HG03520 (cell line): Measurements from ENCODE around the gene SKIL.

Experiments
- ATAC-seq: cut with Tn5 transposase; IDR thresholded peaks from one replicate; pipeline ENCODE4 v1.9.1; 2021; ENCODE audit warnings: mild to moderate bottlenecking, moderate library complexity; ENCODE audit not compliant: unreplicated experiment

The SKIL gene

DNA sequence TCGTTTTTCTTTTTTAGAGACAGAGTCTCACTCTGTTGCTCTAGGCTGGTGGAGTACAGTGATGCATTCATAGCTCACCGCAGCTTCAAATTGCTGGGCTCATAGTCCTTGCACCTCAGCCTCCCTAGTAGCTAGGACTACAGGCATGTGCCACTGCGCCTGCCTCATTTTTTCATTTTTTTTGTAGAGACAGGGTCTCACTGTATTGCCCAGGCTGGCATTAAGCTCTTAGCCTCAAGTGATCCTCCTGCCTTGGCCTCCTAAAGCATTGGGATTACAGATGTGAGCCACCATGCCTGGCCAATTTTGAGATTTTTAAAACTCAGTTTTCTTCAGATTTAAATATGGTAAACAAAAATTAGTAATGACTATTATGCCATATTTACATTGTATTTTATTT, 29.0 kb downstream of the SKIL start:
- no peak for ATAC-seq

DNA sequence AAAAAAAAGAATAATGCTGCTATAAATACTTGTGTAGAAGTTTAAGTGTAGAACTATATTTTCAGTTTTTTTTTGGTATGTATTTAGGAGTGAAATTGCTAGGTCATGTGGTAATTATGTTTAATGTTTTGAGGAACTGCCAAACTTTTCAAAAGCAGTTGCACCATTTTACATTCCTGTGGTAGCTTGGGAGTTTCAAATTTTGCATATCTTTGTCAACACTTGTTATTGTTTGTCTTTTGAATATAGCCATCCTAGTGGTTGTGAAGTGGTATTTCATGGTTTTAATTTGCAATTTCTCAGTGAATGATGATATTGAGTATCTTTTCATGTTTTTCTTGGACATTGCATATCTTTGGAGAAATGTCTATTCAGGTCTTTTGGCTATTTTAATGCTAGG, 30.4 kb downstream of the SKIL start:
- no peak for ATAC-seq

DNA sequence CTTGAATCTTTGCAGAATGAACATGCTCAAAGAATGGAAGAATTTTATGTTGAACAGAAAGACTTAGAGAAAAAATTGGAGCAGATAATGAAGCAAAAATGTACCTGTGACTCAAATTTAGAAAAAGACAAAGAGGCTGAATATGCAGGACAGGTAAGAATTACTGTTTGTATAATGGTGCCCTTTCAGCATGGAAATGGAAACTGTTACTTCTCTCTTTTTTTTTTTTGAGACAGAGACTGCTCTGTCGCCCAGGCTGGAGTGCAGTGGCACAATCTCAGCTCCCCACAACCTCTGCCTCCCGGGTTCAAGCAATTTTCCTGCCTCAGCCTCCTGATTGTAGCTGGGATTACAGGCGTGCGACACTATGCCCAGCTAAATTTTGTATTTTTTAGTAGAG, 33.6 kb downstream of the SKIL start:
- ATAC-seq, result no peak

DNA sequence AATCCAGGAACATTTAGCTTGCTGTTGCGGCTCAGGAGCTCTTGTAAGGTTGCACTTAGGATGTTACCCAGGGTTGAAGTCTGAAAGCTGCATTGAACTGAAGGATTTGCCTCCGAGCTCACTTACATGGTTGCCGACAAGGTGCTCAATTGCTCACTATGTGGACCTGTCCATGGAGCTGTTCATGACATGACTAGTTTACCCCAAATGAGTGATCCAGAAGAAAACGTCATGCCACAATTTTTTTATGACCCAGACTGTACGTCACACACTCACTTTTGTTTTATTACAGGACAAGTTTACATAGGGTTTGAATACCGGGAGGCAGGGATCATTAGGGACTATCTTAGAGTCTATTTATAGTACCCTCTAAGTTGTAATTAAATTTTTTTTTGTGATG, 40.2 kb downstream of the SKIL start:
- no peak for ATAC-seq

DNA sequence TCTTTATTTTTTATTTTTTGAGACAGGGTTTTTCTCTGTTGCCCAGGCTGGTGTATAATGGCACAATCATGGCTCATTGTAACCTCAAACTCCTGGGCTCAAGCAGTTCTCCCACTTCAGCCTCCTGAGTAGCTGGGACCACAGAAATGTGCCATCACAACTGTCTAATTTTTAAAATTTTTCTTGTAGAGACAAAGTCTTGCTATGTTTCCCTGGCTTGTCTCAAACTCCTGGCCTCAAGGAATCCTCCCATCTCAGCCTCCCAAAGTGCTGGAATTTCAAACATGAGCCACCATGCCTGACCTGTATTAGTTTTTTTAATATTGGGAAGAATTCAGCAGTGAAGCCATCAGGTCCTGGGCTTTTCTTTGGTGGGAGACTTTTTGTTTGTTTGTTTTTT, 47.6 kb downstream of the SKIL start:
- ATAC-seq, result no peak

DNA sequence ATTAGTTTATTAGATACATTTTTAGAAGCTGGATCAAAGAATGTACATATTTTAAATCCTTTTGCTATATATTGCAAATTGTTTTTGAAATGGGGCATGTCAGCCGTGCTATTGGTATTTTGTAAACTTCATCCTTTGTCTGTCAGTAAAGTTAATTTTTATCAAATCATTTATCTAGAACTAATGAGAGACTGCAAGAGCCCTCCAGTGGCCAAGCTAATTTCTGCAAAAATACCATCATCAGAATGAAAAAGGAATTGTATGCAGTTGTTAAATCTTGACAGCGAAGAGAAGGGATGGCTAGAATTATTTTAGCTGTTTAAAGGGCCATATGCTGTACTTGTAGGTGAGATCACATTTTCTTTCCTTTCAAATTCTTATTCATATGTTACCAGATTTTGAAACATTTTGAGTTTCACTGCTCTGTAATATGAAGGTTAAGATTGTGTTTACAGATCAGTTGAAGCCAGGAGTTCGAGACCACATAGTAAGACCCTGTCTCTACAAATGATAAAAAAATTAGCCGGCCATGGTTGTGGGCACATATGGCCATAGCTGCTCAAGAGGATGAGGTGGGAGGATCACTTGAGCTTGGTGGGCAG, 53.0 kb downstream of the SKIL start:
- ATAC-seq, result no peak

DNA sequence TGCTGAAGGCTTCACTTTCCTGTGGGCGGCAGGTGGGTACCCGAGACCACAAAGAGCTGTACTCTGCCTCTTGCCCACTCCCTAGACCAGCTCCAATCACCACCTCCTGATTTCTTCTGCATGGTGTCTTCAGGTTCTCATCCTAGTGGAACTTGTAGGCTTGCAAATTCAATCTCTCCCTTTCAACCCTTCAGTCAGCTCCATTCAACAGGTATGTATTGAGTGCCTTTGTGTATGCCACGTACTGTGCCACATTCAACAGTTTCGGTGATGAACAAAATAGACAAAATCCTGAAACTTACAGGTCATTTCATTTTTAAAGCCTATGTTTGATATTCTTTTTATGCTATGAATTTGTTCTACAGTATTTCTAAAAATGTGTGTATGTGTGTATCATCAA, 55.8 kb downstream of the SKIL start:
- no peak for ATAC-seq

DNA sequence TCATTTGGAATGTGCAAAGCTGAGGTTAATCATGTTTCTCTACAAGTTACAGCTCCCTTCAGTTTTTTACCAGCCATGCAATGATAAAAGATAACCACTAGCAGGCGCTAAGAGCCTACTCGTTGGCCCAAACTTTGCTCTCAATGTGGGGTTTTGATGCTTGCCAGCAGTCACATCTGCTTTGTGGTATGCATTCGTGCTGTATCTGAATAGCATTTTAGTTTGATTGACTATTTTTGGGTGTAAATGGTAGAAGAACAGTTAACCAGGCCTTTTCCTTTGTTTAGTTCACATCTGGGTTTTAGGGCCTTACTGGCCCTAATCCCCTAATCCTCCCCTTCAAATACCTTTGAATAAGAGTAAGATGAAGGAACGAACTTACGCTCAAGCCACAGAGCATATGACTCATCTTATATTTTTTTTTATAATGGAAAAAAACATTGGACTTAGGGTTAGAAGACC, 56.7 kb downstream of the SKIL start:
- no peak for ATAC-seq

DNA sequence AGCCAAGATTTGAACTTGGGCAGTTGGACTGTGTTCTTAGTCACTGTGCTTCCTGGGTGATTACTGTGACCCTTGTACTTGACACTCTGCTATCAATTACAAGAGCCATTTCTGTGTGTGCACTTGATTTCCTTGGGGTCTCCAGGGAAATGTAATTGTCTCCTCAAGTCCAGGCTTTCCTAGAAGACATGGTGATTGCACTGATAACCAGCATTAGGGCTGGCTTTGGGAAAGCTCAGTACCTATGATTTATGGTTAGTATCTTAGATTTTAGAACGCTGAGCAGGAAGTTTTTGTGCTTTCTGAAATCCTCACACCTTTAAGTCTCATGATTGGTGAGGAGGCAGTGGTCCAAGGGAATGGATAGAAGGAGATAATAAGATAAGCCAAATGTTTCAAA, 59.6 kb downstream of the SKIL start:
- ATAC-seq, result no peak

DNA sequence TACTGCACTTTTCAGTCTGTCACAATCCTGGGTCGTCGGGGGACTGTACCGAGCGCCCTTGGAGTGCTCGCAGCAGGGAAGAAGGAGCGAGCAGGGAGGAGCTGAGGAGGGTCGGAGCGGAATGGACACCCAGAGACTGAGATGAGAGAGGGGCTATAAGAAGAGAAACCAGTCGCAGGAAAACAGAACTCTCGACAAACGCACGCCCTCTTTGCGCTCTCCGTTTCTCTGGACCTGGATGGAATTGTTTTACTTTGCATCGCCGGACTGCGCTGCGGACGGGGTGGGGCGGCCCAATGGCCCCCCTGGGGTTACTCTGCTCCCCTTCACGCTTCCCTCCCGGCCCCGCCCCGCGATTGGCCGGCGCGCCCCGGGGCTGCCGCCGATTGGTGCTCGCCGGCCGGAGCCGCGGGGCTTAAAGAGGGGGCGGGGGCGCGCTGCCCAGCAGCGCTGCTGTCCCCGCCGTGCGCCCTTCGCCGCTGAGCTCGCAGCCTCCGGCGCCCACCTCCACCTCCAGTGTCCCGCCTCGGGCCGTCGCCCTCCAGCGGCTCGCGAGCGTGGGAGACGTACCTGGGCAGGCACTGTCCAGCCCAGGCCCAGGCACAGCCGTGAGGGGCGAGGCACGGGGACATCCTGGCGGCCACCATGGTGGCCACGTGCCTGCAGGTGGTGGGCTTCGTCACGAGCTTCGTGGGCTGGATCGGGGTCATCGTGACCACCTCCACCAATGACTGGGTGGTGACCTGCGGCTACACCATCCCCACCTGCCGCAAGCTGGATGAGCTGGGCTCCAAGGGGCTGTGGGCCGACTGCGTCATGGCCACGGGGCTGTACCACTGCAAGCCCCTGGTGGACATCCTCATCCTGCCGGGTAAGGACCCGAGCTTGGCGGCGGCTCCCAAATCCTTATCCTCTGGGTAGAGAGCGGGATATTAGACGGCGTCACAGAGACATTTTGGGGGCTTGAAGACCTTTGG, 61.2 kb downstream of the SKIL start, which contains the start of gene CLDN11:
TSS of gene CLDN11 (plus strand) at position 447 of the 977 bp plus-strand sequence. CDS start at position 646, 199 bp downstream.
- ATAC-seq, result no peak

DNA sequence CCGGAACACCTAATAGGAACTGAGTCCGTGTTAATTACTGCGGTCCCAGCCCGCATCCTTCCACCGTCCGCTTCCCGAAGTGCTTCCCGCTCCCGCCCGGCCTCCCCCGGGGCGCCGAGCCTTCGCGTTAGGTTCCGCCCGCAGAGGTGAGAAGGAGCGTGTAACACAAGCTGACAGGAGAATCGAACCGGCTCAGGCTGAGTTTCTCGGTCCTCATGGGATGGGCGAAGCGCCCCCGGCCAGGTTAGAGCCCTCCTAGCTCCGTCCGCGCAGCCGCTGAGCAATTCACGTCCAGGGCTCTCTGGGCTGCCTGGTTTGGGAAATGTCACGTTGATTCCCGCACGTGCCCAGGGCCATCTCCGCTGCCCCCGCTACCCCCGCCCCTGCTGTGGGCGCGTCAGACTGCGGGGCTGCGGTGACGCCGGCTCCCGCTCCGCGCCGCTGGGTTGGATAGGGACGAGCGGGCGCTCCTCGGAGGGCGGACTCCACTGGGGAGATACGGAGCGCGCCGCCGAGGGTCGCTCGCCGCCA, 62.1 kb downstream of the SKIL start:
- ATAC-seq, result no peak

DNA sequence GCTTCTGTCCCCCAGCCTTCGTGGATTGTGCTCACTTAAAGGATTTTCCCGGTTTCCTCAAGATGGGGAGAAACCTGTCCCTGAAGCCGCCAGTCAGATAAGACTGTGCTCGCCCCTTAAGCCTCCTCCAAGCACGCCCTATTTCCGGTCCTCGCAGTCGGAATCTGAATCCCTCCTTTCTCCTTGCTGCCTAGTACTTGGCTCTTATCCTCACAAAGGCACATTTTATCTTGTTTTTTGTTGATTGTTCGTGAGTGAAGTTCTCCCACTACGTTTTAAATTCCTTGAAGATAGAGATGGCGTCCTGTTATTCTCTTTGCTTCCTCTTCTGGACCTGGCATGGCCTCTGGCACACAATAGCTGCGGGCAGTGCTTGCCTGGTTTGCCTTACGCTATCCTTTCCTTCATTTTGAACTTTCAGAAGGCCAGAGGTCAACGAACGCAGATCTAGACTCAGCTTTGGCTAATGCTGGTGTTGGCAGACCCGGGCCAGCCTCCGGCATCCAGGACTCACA, 62.8 kb downstream of the SKIL start:
- ATAC-seq, result no peak

DNA sequence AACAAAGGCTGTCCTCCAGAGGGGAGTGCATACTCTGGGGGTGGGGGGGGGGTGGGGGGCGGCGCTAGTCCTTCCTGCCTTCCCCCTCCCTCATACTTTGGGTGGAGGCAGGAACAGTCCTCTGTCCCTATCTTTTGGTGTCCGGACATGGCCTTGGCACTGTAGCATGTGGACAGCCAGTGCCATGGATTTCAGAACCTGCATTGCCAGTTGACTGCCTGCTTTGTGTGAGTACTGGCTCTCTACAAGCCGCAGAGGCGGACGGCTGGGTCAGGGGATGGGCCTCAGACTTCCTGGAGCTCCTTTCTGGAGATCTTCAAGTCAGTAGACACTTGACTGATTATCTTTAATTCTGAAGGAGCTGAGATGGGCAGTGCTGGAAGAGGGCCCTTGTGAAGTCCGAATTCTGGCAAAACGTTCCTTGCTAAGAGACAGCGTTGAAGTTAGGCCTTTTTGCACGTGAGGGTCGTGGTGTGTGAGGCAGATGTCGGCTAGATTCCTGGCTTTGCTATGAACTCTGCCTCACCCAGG, 63.7 kb downstream of the SKIL start:
- no peak for ATAC-seq

DNA sequence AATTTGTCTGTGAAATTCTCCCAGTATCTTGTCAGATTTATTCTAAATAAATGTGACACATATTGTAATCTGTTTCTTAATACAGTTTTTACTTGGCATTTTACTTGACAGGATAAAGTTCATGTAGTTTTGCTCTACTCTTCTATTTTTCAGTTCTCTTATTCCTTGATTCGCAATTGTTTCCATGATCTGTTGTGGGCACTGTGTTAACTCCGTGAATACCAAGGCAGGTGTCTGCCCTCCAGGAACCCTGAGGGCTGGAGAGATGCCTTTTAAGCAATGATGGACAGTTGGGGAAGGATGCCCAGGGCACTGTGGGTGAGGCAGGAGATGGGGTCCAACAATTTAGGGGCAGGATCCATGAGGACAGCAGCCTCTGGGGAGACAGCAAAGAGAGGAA, 64.2 kb downstream of the SKIL start:
- ATAC-seq, result no peak

DNA sequence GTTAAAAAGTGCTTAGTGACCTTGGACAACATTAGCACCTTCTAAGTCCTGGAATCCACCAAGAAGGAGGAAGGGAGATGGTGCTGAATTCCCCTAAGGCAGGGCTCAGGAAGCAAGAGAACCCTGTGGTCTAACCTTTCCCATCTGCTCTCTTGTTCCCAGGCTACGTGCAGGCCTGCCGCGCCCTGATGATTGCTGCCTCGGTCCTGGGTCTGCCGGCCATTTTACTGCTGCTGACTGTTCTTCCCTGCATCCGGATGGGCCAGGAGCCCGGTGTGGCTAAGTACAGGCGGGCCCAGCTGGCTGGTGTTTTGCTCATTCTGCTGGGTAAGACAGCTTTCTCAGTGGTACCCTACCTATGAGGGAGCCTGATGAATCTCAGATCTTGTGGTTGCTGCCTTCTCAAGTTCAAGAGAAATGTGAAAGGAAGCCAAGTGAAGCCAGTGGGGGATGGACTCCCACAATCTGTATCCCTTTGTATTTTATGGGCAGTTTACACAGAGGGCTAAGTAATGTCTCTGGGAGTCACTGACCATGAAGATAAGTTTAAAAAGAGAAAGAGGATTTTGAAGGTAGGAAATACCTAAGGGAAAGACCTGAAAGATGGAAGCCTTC, 65.6 kb downstream of the SKIL start:
- no peak for ATAC-seq

DNA sequence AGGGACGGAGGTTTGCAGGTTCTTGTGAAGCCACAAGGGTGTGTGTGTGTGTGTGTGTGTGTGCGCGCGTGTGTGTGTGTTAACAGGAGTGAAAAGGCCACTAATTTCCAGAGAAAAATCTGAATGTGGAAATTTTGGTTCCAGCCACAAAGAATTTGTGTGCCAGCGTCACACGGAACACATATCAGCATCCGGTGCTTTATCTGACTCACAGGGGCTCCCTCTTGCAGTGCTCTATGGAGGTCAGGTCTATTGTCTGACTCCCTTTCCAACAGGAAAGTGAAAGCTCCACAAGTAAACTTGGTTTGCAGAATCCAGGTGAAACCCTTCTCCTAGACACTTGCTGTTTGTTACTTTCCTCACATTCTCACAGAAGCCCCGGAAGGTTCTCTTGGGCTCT, 67.4 kb downstream of the SKIL start:
- no peak for ATAC-seq

DNA sequence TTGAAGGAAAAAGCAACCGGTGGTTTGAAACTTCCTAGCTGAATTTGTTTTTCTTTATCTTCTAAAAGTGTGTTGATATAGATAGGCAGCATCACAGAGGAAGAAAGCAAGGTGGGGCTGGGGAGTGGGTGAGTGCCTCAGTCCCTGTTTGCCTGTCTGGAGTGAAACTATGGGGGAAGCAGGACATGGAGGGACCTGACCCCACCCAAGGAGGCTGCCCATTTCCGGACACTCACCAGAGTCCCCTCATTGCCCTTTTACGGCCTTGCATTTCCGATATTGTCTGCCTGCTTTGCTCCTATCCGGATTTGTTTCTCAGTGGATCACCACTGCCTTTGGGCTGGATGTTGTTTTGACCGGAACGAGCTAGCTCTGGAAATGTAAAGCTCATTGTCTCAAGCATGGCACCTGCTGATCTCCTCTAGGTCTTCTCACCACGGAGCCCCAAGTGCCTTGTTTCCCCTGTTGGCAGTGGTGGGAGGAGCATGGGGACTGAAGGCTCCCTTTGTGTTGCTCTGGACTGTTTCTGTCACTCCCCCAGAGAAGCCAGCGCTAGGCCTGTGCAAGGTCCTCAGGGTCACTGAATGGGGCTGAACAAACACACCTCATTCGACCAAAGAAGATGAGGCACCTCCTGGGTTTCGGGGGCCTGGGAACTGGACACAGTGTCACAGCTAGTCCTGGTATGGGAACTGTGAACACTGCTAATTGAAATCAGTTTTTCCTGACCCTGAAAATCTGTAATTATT, 68.2 kb downstream of the SKIL start:
- no peak for ATAC-seq

DNA sequence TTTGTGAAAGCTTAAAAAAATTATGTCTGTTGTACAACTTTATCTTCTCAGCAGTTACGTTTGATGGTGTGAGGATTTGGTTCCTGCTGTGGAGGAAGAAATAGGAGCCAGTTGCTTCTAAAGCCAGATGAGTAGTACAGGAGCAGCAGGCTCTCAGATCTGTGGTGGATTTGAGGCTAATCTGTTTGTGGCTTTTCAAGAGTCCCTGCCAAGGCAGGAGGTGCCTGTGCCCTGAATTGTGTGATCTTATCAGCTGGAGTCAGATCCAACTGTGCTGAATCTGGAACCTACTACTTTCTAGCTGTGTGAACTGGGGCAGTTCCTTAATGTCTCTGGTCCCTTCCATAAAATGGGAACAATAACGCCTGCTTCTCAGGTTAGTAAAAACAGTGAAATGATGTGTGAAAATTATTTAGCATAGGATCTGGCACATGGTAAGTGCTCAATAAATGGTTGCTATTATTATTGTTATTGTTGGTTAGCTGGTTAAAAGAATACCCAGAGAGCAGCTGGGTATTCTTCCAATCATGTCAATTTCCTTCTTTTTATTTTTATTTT, 68.8 kb downstream of the SKIL start:
- ATAC-seq, result no peak

DNA sequence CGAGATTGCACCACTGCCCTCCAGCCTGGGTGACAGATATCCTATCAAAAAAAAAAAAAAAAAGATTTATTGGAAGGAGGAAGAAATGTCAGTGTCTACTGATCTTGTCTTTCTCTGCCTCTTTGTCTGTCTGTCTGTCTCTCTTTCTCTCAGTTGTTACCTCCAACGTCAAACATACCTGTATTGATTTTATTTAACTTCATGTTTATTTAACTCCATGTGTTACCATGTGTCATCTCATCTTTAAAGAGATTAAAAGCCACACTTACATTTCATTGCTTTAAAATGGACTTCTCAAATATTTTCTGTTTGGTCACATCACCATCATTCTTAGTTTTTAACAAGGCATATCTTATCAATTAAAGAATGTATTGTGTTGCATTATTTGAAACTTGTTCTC, 70.6 kb downstream of the SKIL start:
- ATAC-seq, result no peak

DNA sequence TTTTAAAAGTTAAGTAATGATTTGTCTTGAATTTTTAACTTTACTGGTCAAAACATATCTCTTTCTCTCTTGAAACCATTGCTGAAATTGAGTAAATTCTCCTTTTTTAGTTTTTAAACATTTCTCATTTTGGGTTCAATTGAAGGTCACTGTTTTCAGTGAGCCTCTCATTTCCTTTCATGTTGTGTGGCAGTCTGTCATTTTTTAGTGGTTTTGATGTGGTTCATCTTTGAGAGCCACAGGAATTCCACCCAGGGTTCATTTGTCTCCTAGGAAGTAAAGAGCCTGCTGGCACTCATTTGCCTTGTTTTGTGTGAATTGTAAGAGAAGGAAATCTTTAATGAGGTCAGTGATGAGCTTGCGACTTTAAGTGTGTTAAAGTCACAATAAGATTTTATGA, 71.5 kb downstream of the SKIL start:
- ATAC-seq, result no peak
